H54 (cell line): ENCODE data around the gene ZSCAN12.
"Not testable (repeated sequence)": the region's sequence is repeated elsewhere in the genome, so short reads cannot be mapped to it uniquely, and the experiment has no call there.

Experiments
- DNase-seq: peaks from one replicate; pipeline ENCODE4 v3.0.0; 2011; ENCODE audit warnings: low spot score, mixed read lengths; ENCODE audit not compliant: insufficient read length
- FAIRE-seq: peaks from 3 replicates; lab custom pipeline; 2011; peaks lifted over from hg19 to GRCh38; lab: Jason Lieb, UNC
- POLR2A ChIP-seq: IDR thresholded peaks from 2 replicates; pipeline ENCODE4 v1.6.1; 2011; ENCODE audit warnings: low read depth, mild to moderate bottlenecking, low read length

The ZSCAN12 gene

DNA sequence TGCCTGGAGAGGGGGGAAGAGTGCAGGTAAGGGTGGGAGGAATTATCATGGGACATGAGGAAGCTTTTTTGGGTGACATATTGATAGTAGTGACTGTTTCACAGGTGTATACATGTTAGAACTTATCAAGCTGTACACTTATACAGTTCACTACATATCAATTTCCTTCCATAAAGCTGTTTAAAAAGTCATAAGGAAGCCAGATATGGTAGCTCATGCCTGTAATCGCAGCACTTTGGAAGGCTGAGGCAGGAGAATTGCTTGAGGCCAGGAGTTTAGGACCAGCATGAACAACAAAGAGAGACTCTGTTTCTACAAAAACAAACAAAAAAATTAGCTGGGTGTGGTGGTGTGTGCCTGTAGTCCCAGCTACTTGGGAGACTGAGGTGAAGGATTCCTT lies 21.7 kb downstream of the ZSCAN12 start:
- no peak for TF ChIP-seq POLR2A
- DNase-seq (no peak), FAIRE-seq (no peak)

DNA sequence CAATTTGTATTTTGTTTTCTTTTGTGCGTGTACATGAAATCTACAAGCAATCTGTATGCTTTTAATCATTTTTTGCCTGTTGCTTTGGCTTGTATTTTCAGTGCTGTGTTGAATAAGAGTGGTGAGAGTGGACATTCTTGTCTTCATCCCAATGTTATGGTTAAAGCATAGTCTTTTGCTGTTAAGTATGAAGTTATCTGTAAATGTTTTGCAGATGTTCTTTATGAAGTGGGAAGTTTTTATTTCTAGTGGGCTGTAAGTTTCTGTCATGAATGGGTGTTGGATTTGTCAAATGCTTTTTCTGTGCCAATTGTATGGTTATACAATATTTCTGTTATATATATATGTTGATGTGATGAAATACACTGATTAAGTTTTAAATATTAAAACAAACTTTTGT lies 25.6 kb downstream of the ZSCAN12 start:
- TF ChIP-seq POLR2A = no peak
- FAIRE-seq (no peak), DNase-seq (no peak)

GRCh38 chr6:28371706-28372451 lies 27.7 kb downstream of the ZSCAN12 start:
- no peak for TF ChIP-seq POLR2A
- DNase-seq (no peak), FAIRE-seq (no peak)

GRCh38 chr6:28371280-28371679 lies 28.3 kb downstream of the ZSCAN12 start:
- TF ChIP-seq POLR2A = no peak
- DNase-seq = no peak
- no peak for FAIRE-seq

DNA sequence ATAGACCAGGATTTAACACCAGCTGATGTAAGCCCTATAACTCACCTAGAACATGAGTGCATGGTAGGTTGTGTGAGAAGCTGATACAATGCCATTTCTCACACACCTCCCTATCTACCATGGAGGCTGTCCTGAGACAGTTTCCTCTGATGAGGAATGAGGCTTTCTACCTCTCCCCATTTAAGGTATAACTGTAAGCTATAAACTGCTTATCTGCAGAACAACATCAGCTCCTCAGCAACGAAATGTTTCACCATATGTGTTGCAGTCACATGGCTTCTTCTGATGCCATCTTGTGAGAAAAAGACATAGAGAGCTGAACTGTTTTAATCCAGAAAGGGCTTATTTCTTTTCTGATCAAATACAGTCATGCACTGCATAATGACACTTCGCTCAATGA lies 29.1 kb downstream of the ZSCAN12 start:
- TF ChIP-seq POLR2A = no peak
- no peak for DNase-seq
- FAIRE-seq = no peak

GRCh38 chr6:28369463-28369862 lies 30.1 kb downstream of the ZSCAN12 start:
- FAIRE-seq (no peak), DNase-seq (no peak)
- no peak for TF ChIP-seq POLR2A

- DNase-seq = no peak
- FAIRE-seq = no peak
- no peak for TF ChIP-seq POLR2A
Observed at GRCh38 chr6:28368522-28368921, 31.0 kb downstream of the ZSCAN12 start.

- FAIRE-seq, DNase-seq: not testable (repeated sequence)
Observed at GRCh38 chr6:28365590-28365989, 34.0 kb downstream of the ZSCAN12 start.

GRCh38 chr6:28360961-28361360 lies 38.6 kb downstream of the ZSCAN12 start:
- no peak for FAIRE-seq

DNA sequence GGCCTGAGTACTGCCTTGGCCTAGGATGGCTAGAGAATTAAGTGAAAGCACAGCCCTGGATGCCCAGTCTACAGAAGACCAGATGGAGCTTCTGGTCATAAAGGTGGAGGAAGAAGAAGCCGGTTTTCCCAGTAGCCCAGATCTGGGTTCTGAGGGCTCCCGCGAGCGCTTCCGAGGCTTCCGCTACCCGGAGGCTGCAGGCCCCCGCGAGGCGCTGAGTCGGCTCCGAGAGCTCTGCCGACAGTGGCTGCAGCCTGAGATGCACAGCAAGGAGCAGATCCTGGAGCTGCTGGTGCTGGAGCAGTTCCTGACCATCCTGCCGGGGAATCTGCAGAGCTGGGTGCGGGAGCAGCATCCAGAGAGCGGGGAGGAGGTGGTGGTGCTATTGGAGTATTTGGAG lies 40.0 kb downstream of the ZSCAN12 start:
- not testable (repeated sequence) for FAIRE-seq, DNase-seq

More at GRCh38 chr6:28360961-28361360, 38.6 kb downstream of the ZSCAN12 start:
- no peak for TF ChIP-seq POLR2A
- no peak for DNase-seq

GRCh38 chr6:28357036-28357435 lies 42.5 kb downstream of the ZSCAN12 start:
- no peak for TF ChIP-seq POLR2A
- DNase-seq (no peak), FAIRE-seq (no peak)

DNA sequence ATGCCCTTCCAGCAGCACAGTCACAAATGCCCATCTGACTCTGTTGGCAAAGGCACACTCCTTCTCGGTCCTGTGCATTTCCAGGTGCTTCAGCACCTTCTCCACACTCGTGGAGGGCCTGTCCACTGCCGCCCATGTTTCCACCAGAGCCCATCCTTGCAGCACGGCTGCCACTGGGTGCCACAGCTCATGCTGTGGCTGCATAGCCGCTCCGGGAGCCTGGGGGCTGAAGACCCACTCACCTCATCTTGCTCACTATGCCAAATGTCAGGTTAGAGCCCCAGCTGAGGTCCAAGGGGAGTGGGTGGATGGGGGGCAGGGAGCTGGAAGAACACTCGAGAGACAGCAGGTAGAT lies 42.9 kb downstream of the ZSCAN12 start:
- TF ChIP-seq POLR2A = no peak
- FAIRE-seq (no peak), DNase-seq (no peak)

GRCh38 chr6:28355743-28356665 lies 43.5 kb downstream of the ZSCAN12 start:
- peak; percentile 43 for DNase-seq
- no peak for TF ChIP-seq POLR2A
- peak; percentile 80 for FAIRE-seq

DNA sequence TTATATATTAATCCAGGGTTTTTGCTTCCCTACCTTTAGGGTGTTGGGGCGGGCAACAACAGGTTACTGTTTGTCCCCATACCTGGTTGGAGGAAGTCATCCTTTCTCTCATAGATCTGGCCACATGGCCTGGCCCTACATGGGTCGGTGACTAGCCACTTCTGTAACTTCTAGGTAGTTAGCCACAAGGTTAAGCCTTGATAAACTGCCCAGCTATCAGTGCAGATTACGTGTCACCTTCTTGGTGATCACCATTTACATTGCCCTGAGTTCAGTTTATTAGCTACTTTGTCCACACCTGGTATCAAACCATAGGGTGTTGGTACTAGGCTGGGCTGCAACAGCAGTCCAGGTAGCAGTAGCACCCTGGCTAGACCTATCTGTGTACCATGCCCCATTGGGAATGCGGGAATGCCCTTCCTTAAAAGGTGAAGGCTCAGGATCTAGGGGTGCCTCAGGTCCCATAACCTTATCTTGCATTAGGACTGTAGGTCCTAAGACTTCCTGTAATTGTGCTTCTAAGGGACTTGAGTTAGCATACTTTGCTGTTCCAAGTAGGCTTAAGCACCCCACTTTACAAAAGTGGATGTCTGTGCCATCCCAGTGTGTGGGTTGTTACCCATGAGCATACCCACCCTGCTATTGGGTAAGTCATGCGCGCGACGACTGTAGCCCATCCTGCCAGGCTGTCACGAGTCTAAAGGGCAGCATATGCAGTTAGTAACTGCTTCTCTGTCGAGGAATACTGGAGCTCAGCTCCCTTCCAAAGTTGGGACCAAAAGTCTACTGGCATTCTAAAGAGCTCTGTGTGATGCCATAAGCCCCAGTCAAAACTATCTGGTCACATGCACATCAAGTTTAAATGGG lies 44.6 kb downstream of the ZSCAN12 start:
- no peak for FAIRE-seq
- TF ChIP-seq POLR2A = no peak
- DNase-seq = no peak
